ENCODE results near the gene ASTE1. TPM values are rescaled to one million over a fixed set of nuclear protein-coding genes. Genes with fewer than 3 reads are reported as not detected.

The ASTE1 gene
- total and polyA plus RNA-seq, 9 of the 15 experiments (the other 6 are each of a cell fraction or from before 2014, with no cell fraction given) = 3.5 to 12.1 (median 6.9) TPM

- TF ChIP-seq CEBPZ (IDR thresholded peaks at IDR 0.05; ENCODE audit: borderline replicate concordance, low read depth, low read length) (no peak), ELF2 (CRISPR knock-in tag; IDR thresholded peaks at IDR 0.05) (no peak), HCFC1 (IDR thresholded peaks at IDR 0.05; ENCODE audit: low read depth, low read length) (no peak), POLR2G (IDR thresholded peaks at IDR 0.05; ENCODE audit: low read depth, low read length) (no peak)
These were observed 45.2 kb downstream of the ASTE1 start (continued) for GRCh38 chr3:130981469-130981868.

GRCh38 chr3:130979117-130979516 is 47.5 kb downstream of the ASTE1 start:
- ChIA-PET CTCF (ENCODE audit: low intra/inter-chr PET ratio) (no interaction called here), POLR2A (no interaction called here)
- intact Hi-C loops (cut with micrococcal nuclease) = no loop called here
- Histone ChIP-seq H3K9me1 (ENCODE audit: control insufficient read depth, insufficient read depth, low read length) (no peaks in the 10 kb centered on the region), H3K79me2 (ENCODE audit: control insufficient read depth, insufficient read depth, low read length) (no peaks in the 10 kb centered on the region), H3K27me3 (ENCODE audit: control insufficient read depth in 2 of 2, insufficient read depth in 2 of 2, low read length in 2 of 2) (no peaks in the 10 kb centered on the region), H3K36me3 (ENCODE audit: control insufficient read depth, insufficient read depth, low read length) (peaks cover 29% of the 10 kb centered on the region; the same call in 2 of the 3 replicates), H3K9ac (ENCODE audit: insufficient read depth in 1 of 2, low read depth in 2 of 2, low read length in 2 of 2) (no peak overlapping the region), H3K27ac (ENCODE audit: extremely low read depth, low read depth, low read length) (no peak overlapping the region), H3K4me1 (replicated peaks in 1 of 2; ENCODE audit: control insufficient read depth in 2 of 2, insufficient read depth in 2 of 2, low read length in 2 of 2) (no peaks in the 10 kb centered on the region), H3K4me2 (ENCODE audit: insufficient read depth, low read length) (no peak overlapping the region), H3K4me3 (no peak overlapping the region), H4K20me1 (replicated peaks; ENCODE audit: control insufficient read depth, insufficient read depth, low read length) (no peaks in the 10 kb centered on the region), H3K9me3 (replicated peaks; ENCODE audit: control insufficient read depth, insufficient read depth, low read depth, low read length) (no peaks in the 10 kb centered on the region), H2AFZ (ENCODE audit: low read depth, low read length) (no peak overlapping the region)
- FAIRE-seq (no peak), DNase-seq (ENCODE audit: extremely low read depth in 1 of 4, low spot score in 3 of 4) (no peak), ATAC-seq (no peak)
- TF ChIP-seq PTTG1 (tag; IDR thresholded peaks at IDR 0.05; ENCODE audit: low read depth) (no peak), ATF7 (IDR thresholded peaks at IDR 0.05) (no peak), FOXK1 (CRISPR knock-in tag; IDR thresholded peaks at IDR 0.05; ENCODE audit: borderline replicate concordance) (no peak), ZNF24 (IDR thresholded peaks at IDR 0.05) (no peak), ZNF655 (CRISPR knock-in tag; IDR thresholded peaks at IDR 0.05) (no peak), CBFB (CRISPR knock-in tag; IDR thresholded peaks at IDR 0.05) (no peak), ZNF12 (CRISPR knock-in tag; IDR thresholded peaks at IDR 0.05) (no peak), HIVEP1 (CRISPR knock-in tag; IDR thresholded peaks at IDR 0.05) (no peak), CHD1 (IDR thresholded peaks at IDR 0.05; ENCODE audit: low read length) (no peak)
- in situ Hi-C loops (cut with MboI) = no loop called here
- no TSS peak for BruUV-seq (replicated peaks)
- WGBS (ENCODE audit: insufficient coverage, low coverage, missing lambda C conversion rate) = 88% methylated on average over 2 of the region's 2 CpGs

Data from K562 (cell line).